Limb (tissue), 2 donors: ENCODE measurements around the gene CD200.

ENCODE experiments used
- DNase-seq, 2 donors: peaks; one replicate each; pipeline ENCODE4 v3.0.0-alpha.2; 2016; ENCODE audit errors: extremely low spot score in 2 of 2

The CD200 gene, protein sequence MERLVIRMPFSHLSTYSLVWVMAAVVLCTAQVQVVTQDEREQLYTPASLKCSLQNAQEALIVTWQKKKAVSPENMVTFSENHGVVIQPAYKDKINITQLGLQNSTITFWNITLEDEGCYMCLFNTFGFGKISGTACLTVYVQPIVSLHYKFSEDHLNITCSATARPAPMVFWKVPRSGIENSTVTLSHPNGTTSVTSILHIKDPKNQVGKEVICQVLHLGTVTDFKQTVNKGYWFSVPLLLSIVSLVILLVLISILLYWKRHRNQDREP

DNA sequence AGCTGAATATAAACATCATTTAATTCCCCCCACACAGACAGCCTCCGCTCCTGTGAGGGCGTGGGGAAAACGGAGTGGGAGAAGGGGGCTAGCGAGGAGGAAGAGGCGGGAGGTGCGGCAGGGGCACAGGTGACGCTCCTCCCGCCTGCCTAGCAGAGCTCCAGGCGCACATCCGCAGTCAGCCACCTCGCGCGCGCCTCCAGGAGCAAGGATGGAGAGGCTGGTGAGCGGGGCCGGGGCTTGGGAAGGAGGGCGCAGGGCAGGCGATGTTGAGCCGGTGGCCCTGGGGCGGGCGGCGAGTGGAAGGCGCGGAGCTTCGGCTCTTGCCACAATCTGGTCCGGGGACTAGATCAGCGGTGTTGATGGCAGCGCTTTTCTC is at the start of gene CD200:
Gene CD200 (plus strand): TSS at position 155 of the 379 bp plus-strand sequence. CDS start 57 bp downstream, at position 212.
- DNase-seq, result peak in 1 of 2 donors; percentile 87

DNA sequence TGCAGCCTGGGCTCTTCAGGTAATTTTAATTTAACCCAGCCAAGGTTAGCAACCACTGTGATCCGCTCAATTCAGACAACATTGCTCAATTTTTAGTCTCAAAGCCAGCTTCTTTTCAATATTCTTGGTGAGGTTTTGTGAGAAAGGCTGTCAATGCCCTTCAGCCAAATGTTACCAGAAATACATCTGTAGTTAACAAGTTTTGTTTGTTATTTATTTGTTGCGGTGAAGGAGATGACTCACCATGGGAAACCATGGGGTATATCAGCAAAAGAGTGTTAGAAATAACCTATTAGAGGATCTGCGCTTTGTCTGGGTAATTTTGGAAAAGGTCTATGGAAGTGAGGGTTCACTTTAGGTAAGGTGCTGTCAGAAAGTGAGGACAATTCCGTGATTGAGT is 43.9 kb upstream of the CD200 start:
- no peak for DNase-seq

DNA sequence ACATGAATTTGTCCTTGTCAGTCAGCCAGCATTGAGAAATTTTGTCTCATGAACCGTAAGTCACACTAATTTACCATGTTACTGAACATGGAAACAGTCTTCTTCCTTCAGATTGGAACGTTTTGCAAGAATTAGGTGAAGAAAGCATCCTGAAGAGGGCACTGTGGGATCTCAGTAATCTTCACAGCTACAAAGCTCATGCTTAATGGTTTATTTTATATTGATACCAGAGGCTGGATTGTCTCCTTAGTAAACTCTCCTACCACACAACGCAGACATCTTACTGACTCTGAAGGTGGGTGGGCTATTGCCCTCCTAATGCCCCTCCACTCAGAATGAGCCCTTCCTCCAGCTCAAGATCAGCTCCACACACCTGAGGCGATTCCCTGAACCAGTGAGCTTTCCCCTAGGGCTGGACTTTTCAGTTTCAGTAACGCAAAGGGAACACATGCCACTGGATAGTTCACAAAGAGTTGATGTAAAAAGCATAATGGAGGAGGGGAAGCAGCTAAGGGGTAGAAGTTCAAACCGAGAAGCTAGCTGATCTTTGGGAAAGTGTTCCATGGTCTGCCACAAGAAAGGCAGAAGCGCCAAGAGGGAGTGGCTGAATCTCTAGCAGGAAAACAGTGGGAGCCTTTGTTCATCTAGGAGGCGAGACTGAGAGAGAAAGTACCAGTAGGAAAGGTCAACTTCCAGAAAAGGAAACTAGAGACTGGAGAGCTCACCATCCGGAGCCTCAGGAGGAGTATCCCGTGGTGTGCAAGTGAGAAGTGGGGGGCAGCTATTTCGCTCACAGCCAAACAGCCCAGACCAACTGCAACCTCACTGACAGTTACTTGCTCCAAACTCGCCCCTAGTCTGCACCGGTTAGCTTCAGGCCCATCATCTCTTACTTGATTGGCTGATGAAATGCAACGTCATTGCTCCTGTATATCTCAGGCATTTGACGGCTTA is 39.3 kb upstream of the CD200 start, which contains the start of gene SLC9C1:
Gene SLC9C1 (minus strand): TSS at position 849 of the 954 bp plus-strand sequence. CDS start 7,425 bp downstream, outside the sequence.
- DNase-seq, result peak; percentile 52 to 84

GRCh38 chr3:112297714-112298113 is 35.2 kb upstream of the CD200 start:
- DNase-seq, result no peak

GRCh38 chr3:112298781-112299180 is 34.2 kb upstream of the CD200 start:
- no peak for DNase-seq

DNA sequence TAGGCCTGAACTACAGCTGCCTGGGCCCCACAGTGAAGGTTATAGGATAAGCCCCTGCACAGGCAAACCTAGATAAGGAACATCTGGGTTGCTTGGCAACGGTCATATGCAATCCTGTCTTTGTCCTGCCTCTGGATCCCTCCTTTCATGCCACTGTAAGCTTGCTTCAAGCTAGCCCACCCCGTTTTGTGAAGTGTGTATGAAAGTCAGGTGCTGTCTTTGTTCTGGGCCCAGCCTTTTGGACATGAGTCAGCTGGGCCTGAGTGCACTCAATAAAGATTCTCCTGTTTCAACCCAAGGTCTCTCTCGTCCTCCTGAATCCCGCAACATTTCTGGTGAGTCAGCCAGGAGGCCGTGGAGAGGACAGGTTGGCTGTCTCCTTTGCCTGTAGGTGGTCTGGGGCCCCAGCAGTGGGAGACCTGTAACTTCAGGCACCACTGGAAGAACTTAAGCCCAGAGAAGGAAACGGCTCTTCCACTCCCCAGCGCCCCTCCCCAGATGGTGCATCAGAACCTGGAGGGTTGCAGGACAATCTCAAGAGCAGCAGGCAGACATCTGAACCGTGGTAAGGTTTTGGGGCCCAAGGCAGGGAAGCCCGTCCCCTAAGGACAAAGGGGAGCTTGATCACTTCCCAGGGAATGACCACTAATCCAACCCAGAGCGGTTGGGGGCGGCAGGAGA is 30.7 kb upstream of the CD200 start:
- no peak for DNase-seq

- DNase-seq, result peak; percentile 50 to 70
Observed at GRCh38 chr3:112302881-112303763, 29.8 kb upstream of the CD200 start.

- DNase-seq, result peak; percentile 49 to 57
Observed at GRCh38 chr3:112303764-112304325, 29.1 kb upstream of the CD200 start.

DNA sequence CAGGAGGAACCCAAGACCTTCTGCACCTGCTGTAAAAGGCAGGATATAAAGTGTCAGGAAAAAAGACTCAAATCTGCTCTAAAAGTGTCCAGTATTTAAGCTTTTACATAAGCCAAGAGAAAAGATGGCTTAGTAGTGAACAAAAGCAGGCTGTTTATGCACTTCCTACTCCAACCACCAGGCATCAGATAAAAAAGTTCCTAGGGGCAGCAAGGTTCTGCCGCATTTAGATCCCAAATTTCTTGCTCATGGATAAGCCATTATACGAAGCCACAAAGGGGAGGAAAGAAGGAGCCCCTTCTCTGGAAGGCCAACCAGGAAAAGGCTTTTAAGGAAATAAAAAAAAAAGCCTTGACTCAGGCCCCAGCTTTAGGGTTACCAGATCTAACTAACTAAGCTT is 28.3 kb upstream of the CD200 start:
- no peak for DNase-seq

GRCh38 chr3:112306825-112307224 is 26.1 kb upstream of the CD200 start:
- no peak for DNase-seq

DNA sequence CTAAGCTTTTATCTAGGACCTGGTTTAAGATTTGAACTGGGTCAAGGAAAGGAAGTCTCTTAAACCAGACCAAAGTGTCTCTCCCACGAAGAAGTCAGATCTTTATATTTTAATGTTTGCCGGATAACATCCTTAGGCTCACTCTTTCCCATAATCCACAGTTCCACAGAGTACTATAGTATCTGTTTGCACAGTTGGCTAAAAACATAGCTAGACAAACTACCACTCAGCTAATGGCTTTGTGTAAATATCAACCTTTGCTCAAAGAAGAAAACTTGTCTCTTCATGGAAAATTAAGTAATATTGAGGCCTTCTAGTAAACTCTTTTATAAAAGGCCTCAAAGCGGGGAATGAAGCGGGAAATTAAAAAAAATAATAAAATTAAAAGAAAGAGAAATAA is 25.4 kb upstream of the CD200 start:
- no peak for DNase-seq

- no peak for DNase-seq
Observed at GRCh38 chr3:112308151-112308911, 24.6 kb upstream of the CD200 start.

DNA sequence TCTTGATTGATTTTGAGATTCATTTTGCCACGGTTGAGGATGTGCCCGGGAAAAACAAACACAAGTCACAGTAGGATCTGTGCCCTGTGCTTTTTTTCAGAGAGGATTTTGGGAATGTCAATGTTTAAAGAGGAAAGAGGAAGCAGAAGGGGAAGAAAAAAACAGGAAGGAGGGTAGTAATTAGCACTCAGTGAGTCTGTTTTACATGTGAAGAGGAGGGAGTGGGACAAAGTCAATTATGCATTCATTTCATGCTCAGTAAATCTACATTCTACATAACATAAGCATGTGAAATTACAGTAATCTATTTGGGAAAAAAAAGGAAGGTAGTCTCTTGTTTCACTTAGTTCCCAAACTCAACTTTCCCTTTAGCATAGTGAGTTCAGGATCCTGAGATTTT is 18.3 kb upstream of the CD200 start:
- DNase-seq, result no peak

GRCh38 chr3:112315791-112316190 is 17.2 kb upstream of the CD200 start:
- no peak for DNase-seq

DNA sequence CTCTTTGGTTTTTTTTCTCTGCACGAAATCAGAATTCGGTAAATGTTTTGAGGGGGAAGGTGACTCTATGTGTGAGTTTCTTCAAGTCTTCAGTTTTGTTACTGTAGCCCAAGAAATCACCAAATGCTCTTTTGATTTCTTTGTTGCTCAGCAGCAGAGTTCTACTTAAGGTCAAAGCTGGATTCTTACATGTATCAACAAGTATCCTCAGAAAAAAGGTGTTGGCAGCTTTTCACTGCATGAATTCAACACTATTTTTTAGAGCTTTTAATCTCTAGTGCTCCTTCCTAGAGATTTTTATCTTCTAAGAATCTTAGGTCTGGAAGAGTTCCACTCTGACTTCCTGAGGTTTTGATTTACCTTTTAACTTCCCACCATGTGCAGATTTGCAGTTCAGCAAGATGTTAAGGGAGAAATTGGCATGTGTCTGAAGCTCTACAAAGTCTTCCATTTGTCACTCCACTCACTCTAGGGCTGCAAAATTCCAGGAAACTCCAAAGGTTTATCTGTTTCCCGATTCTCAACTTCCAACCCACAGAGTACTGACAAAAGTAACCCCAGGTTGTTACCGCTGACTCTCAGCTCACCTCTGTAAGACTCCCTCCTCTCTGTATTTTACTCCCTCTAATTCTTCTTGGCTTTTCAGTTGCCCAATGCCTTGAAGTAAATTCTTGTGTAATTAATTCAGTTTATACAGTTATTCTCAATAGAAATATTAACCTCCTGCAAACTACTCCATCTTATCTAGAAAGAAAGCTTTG is 13.3 kb upstream of the CD200 start:
- no peak for DNase-seq

DNA sequence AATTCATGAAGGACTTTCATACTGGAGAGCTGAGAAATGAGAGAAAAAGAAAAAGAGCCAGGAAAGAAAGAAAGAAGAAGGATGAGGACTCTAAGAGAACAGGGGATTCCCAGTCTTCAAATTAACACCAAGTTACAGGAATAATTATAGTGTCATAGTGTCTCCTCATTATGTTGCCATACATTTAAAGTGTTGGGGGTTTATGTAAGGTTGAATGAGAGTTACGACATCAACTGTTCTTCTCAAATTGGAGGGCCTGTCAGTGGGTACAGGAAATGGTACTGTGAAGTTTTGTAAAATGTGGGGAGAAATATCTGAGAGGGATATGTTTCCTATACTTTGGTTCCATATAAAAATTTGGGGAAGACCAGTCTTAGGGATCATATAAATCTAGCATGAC is 12.3 kb upstream of the CD200 start:
- no peak for DNase-seq

DNA sequence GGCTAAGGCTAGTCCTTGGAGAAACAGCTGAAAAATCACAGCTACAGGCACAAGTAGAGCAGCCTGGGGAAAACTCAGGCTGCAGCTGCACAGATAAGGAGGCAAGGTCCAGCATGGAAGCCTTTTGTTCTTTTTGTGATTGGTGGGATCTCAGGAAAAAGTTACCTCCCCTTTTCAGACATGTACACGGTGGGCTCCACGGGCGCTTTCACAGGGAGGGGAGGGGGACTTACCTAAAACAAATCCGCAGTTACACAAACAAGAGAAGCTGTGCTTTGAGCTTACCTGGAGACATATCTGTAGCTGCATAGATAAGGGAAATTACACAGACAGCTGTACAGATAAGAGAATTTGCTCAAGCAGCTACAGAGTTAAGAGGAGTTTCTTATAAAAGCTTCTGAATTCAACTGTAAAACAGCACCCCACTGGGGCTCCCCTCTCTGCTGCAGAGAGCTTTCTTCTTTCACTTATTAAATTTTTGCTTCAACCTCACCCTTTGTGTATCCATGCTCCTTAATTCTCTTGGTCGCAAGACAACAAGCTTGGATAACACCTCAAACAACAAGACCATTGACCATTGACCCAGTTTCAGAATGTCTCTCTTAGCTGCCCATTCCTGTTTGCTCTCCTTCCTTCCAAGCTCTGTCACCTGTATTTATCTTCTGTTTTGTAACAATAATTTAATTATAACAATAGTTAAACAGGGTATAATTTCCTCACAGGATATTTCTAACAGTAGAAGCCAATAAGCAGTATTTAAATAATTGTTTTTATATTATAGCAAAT is 10.9 kb upstream of the CD200 start:
- no peak for DNase-seq

DNA sequence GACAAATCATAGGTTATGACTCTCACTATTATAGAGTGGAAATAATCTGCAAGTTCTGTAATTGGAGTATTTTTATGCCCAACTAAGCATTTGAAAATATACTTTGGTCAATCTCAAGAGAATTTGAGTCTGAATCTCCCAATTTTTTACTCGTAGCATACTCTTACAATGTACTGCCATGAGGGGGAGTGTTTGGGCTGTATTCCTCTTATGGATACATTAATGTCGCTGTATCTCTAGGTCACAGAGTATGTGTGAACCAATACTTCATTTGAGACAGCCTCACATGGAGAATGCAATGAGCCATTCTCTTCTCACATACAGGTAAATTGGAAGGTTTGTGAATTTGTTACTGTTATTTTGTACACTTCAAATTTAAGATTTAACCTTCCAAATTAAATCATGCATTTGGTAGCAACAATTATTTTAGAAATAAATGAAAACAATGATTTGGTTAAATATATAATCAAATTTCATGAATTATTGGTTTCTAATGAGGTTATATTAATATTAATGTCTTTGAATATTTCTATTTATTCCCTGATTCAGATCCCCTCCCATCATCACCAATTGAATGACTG is 5.5 kb upstream of the CD200 start:
- peak in 1 of 2 donors; percentile 81 for DNase-seq
